KOPT-K1 (cell line): ENCODE data around the gene PIK3R4.

ENCODE experiments used
- H3K27ac ChIP-seq: fragments of 200-600 bp; sonication (generic); 2 replicates; pipeline ENCODE4 v1.5.1; 2016; ENCODE audit warnings: antibody characterized with exemption, mild to moderate bottlenecking, low read depth, low read length; ENCODE audit not compliant: poor library complexity, severe bottlenecking
- H3K36me3 ChIP-seq: fragments of 200-600 bp; sonication (generic); 2 replicates; pipeline ENCODE4 v1.5.1; 2017; ENCODE audit warnings: antibody characterized with exemption, mild to moderate bottlenecking, low read length, moderate library complexity; ENCODE audit not compliant: insufficient read depth
- H3K9me3 ChIP-seq: fragments of 200-600 bp; sonication (generic); 2 replicates; pipeline ENCODE4 v1.5.1; 2017; ENCODE audit warnings: antibody characterized with exemption, low read length, mild to moderate bottlenecking; ENCODE audit not compliant: insufficient read depth, poor library complexity, severe bottlenecking

PIK3R4 gene

GRCh38 chr3:130649061-130649654, 97.5 kb downstream of the PIK3R4 start:
- Histone ChIP-seq H3K36me3 (no peaks in the 10 kb centered on the region), H3K27ac (no peak overlapping the region), H3K9me3 (no peaks in the 10 kb centered on the region)

GRCh38 chr3:130648293-130648692, 98.3 kb downstream of the PIK3R4 start:
- H3K9me3 ChIP-seq = no peaks in the 10 kb centered on the region
- no peaks in the 10 kb centered on the region for H3K36me3 ChIP-seq
- no peak overlapping the region for H3K27ac ChIP-seq

DNA sequence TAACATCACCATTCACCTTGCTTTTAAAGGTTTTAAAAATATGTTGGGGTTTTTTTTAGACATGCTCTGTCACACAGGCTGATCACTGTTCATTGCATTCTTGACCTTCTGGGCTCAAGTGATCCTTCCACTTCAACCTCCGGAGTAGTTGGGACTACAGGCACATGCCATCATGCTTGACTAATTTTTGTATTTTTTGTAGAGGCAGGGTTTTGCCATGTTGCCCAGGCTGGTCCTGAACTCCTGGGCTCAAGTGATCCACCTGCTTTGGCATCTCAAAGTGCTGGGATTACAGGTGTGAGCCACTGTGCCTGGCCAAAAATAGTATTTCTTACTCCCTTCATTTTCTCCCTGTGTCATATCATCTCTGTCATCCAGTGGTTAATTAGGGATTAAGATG, 101.4 kb downstream of the PIK3R4 start:
- H3K27ac ChIP-seq = no peak overlapping the region
- no peaks in the 10 kb centered on the region for H3K36me3 ChIP-seq
- no peaks in the 10 kb centered on the region for H3K9me3 ChIP-seq

GRCh38 chr3:130644628-130645253, 101.9 kb downstream of the PIK3R4 start:
- Histone ChIP-seq H3K9me3 (no peaks in the 10 kb centered on the region), H3K36me3 (no peaks in the 10 kb centered on the region), H3K27ac (no peak overlapping the region)

DNA sequence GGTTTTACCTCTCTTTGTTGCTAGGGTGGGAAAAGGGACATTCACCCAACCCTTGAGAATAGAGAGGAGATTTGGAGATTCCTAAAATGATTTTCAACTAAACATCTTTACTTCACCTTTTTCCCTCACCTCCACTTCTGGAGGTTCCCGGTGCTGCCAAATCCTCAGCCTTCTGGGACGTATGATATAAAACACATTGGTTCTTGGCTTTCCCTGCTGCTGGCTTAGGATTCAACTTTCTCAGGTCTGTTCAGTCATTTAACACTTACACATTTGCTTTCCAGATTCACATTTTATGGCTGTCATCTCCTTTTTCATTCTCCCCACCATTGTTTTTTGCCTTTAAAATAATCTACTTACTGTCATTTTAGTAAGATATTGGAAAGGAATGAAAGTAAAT, 106.6 kb downstream of the PIK3R4 start:
- Histone ChIP-seq H3K27ac (no peak overlapping the region), H3K9me3 (no peaks in the 10 kb centered on the region), H3K36me3 (no peaks in the 10 kb centered on the region)

DNA sequence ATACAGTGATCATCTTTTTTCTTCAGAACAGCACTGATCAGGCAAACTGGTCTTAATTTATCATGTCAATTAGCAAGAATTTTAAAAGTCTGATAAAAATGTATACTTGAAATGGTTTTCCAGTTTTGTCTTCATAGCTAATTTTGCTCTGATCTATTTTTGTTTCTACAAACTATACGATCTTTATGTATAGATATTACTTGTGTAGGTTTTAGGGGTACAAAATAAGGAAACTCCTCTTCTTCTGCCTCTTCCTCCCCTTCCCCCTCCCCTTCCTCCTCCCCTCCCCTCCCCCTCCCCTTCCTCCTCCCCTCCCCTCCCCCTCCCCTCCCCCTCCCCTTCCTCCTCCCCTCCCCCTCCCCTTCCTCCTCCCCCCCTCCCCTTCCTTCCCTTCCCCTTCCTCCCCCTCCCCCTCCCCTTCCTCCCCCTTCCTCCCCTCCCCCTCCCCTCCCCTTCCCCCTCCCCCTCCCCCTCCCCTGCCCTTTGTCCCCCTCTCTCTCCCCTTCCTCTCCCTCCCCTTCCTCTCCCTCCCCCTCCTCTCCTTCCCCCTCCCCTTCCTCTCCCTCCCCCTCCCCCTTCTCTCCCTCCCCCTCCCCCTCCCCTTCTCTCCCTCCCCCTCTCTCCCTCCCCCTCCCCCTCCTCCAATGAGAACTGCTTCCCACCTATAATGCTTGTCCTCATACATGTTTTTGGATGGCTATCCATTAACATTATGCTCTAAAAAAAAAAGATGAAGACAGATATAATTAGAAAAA, 110.0 kb downstream of the PIK3R4 start:
- H3K27ac ChIP-seq = no peak overlapping the region
- no peaks in the 10 kb centered on the region for H3K36me3 ChIP-seq
- no peaks in the 10 kb centered on the region for H3K9me3 ChIP-seq

- no peaks in the 10 kb centered on the region for H3K36me3 ChIP-seq
Observed at GRCh38 chr3:130635978-130636377, 110.7 kb downstream of the PIK3R4 start.

DNA sequence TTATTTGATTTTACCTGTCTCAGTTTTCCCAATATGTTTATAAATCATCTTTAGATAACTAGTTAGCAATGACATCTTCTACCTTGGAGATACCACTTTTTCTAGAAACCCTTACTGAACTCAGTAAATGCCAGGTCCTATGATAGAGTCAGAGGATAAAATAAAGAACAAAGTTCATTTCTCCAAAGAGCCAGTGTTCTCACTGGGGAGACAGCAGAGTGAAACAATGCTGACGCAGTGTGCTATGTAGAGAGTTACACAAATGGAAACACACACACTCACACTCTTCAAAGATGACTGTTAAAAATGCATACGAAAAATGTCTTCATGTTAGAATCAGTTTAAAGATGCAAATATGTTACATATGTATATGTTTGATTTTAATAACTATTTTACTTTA, 111.3 kb downstream of the PIK3R4 start:
- Histone ChIP-seq H3K36me3 (no peaks in the 10 kb centered on the region), H3K9me3 (no peaks in the 10 kb centered on the region), H3K27ac (no peak overlapping the region)

More at GRCh38 chr3:130635978-130636377, 110.7 kb downstream of the PIK3R4 start:
- no peak overlapping the region for H3K27ac ChIP-seq
- no peaks in the 10 kb centered on the region for H3K9me3 ChIP-seq
